Measurements from ENCODE around the gene TNNT3.

Gene TNNT3

DNA sequence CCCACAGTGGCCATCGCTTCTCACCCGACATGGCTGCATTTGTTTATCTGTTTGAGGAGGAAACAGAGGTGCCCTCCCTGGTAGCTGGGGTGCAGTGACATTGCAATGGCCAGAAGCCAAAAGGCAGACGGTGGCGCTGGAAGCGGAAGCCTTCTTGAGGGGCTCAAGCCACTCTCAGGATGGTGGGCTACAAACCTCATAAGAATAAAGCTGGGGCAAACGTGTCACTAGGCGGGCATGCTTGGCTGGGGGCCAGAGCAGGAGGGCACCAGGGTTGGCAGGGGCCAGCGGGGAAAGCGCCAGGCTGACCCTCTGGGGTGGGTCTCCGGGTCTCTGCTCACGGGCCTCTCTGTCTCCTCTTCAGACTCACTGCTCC lies 12.6 kb downstream of the TNNT3 start:
- Histone ChIP-seq H3K27ac (replicated peaks) (no peak overlapping the region), H3K4me3 (replicated peaks; ENCODE audit: insufficient read depth, low read length) (no peak overlapping the region), H3K27me3 (ENCODE audit: insufficient read depth, poor library complexity, severe bottlenecking) (peaks cover 13% of the 10 kb centered on the region)
- TF ChIP-seq, protein P1, sequence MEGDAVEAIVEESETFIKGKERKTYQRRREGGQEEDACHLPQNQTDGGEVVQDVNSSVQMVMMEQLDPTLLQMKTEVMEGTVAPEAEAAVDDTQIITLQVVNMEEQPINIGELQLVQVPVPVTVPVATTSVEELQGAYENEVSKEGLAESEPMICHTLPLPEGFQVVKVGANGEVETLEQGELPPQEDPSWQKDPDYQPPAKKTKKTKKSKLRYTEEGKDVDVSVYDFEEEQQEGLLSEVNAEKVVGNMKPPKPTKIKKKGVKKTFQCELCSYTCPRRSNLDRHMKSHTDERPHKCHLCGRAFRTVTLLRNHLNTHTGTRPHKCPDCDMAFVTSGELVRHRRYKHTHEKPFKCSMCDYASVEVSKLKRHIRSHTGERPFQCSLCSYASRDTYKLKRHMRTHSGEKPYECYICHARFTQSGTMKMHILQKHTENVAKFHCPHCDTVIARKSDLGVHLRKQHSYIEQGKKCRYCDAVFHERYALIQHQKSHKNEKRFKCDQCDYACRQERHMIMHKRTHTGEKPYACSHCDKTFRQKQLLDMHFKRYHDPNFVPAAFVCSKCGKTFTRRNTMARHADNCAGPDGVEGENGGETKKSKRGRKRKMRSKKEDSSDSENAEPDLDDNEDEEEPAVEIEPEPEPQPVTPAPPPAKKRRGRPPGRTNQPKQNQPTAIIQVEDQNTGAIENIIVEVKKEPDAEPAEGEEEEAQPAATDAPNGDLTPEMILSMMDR (IDR thresholded peaks at IDR 0.05; ENCODE audit: insufficient read depth, low read length), result no peak
- TF ChIP-seq, protein P2, sequence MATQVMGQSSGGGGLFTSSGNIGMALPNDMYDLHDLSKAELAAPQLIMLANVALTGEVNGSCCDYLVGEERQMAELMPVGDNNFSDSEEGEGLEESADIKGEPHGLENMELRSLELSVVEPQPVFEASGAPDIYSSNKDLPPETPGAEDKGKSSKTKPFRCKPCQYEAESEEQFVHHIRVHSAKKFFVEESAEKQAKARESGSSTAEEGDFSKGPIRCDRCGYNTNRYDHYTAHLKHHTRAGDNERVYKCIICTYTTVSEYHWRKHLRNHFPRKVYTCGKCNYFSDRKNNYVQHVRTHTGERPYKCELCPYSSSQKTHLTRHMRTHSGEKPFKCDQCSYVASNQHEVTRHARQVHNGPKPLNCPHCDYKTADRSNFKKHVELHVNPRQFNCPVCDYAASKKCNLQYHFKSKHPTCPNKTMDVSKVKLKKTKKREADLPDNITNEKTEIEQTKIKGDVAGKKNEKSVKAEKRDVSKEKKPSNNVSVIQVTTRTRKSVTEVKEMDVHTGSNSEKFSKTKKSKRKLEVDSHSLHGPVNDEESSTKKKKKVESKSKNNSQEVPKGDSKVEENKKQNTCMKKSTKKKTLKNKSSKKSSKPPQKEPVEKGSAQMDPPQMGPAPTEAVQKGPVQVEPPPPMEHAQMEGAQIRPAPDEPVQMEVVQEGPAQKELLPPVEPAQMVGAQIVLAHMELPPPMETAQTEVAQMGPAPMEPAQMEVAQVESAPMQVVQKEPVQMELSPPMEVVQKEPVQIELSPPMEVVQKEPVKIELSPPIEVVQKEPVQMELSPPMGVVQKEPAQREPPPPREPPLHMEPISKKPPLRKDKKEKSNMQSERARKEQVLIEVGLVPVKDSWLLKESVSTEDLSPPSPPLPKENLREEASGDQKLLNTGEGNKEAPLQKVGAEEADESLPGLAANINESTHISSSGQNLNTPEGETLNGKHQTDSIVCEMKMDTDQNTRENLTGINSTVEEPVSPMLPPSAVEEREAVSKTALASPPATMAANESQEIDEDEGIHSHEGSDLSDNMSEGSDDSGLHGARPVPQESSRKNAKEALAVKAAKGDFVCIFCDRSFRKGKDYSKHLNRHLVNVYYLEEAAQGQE (IDR thresholded peaks at IDR 0.05; ENCODE audit: insufficient replicate concordance, low read depth), result no peak
- TF ChIP-seq SPI1 (IDR thresholded peaks at IDR 0.05; ENCODE audit: borderline replicate concordance, low read depth) (no peak), GABPA (IDR thresholded peaks at IDR 0.05; ENCODE audit: low read depth) (no peak), POLR2AphosphoS5 (IDR thresholded peaks at IDR 0.05; ENCODE audit: low read depth) (no peak)
- DNase-seq (ENCODE audit: low read depth in 1 of 2, low spot score in 1 of 2), result no peak

DNA sequence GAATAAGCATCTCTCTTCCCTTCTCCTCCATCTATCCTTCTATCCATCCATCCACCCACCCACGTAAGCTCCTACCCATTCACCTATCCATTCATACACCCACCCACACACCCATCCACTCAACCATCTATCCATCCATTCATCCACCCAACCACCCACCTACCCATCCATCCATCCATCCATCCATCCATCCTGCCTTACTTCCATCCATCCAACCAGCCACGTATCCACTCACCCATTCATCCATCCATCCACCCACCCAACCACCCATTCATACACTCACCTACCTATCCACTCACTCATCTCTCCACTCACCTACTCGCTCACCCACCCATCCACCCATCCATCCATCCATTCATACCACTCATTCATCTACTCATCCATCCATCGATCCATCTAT lies 13.2 kb downstream of the TNNT3 start:
- Histone ChIP-seq H3K4me3 (replicated peaks; ENCODE audit: insufficient read depth, low read length) (no peak overlapping the region), H3K27me3 (ENCODE audit: insufficient read depth, poor library complexity, severe bottlenecking) (peaks cover 13% of the 10 kb centered on the region), H3K27ac (replicated peaks) (no peak overlapping the region)
- no peak for DNase-seq (ENCODE audit: low read depth in 1 of 2, low spot score in 1 of 2)
- TF ChIP-seq, protein P2 (IDR thresholded peaks at IDR 0.05; ENCODE audit: insufficient replicate concordance, low read depth), result no peak
- TF ChIP-seq SPI1 (IDR thresholded peaks at IDR 0.05; ENCODE audit: borderline replicate concordance, low read depth) (no peak), GABPA (IDR thresholded peaks at IDR 0.05; ENCODE audit: low read depth) (no peak), POLR2AphosphoS5 (IDR thresholded peaks at IDR 0.05; ENCODE audit: low read depth) (no peak)
- TF ChIP-seq, protein P1 (IDR thresholded peaks at IDR 0.05; ENCODE audit: insufficient read depth, low read length), result no peak

DNA sequence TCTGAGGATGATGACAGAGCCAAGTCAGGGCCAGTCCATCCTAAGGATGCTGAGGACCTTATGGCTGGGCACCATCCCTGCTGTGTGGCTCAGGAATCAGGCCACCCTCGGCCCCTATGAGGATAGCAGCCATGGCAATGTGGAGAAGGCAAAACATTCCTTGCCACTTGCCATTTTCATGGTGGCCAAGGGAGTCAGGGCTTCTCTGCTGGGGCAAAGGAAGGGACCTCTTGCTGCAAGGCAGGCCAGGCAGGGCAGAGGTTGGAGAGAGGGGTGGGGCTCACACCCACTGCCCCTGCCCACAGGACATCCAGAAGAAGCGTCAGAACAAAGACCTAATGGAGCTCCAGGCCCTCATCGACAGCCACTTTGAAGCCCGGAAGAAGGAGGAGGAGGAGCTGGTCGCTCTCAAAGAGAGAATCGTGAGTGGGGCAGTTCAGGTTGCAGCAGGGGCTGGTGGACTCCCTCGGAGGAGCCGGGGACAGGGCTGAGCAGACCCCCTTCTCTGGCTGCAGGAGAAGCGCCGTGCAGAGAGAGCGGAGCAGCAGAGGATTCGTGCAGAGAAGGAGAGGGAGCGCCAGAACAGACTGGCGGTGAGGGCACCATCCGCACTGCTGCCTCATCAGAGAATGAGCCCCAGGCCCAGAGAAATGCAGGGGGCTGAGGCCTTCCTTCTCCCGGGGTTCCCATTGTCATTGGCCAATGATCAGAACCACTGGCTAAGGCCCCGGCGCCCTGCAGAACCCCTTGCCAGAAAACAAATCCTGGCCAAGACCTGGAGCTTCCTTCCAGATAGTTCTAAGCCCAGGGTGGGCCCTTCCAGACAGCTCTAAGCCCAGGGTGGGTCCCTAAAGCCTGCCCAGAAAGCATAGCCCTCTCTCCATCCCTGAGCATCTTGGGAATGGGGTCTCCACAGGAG lies 14.2 kb downstream of the TNNT3 start:
- peaks cover 13% of the 10 kb centered on the region for H3K27me3 ChIP-seq (ENCODE audit: insufficient read depth, poor library complexity, severe bottlenecking)
- H3K27ac ChIP-seq (replicated peaks), result no peak overlapping the region
- no peak overlapping the region for H3K4me3 ChIP-seq (replicated peaks; ENCODE audit: insufficient read depth, low read length)
- no peak for DNase-seq (ENCODE audit: low read depth in 1 of 2, low spot score in 1 of 2)
- TF ChIP-seq GABPA (IDR thresholded peaks at IDR 0.05; ENCODE audit: low read depth) (no peak), POLR2AphosphoS5 (IDR thresholded peaks at IDR 0.05; ENCODE audit: low read depth) (no peak), SPI1 (IDR thresholded peaks at IDR 0.05; ENCODE audit: borderline replicate concordance, low read depth) (no peak)
- TF ChIP-seq, protein P2 (IDR thresholded peaks at IDR 0.05; ENCODE audit: insufficient replicate concordance, low read depth), result no peak
